HepG2 (cell line): ENCODE results near the gene TSPYL1. TPM values are rescaled to one million over a fixed set of nuclear protein-coding genes. Genes with fewer than 3 reads are reported as not detected.

Experiments
- ATF7-NPFF ChIP-seq: sonication (generic); formaldehyde crosslinking; IDR thresholded peaks from 2 replicates; pipeline ENCODE4 v1.8.1; 2023; ENCODE audit warnings: mild to moderate bottlenecking, low read depth, missing genetic modification reagents, moderate library complexity
- BCL6 ChIP-seq: IDR thresholded peaks from 2 replicates; pipeline ENCODE4 v1.6.1; 2016; ENCODE audit warnings: missing genetic modification reagents, missing compliant biosample characterization
- DBP ChIP-seq: sonication (generic); formaldehyde crosslinking; IDR thresholded peaks from 2 replicates; pipeline ENCODE4 v1.4.0; 2020; ENCODE audit warnings: missing genetic modification reagents; ENCODE audit errors: not compliant biosample characterization
- GMEB1 ChIP-seq: sonication (generic); formaldehyde crosslinking; IDR thresholded peaks from 2 replicates; pipeline ENCODE4 v1.5.1; 2020; ENCODE audit warnings: missing genetic modification reagents, mild to moderate bottlenecking, borderline replicate concordance
- GTF2F1 ChIP-seq: fragments of 150-350 bp; IDR thresholded peaks from 2 replicates; pipeline ENCODE4 v1.6.1; 2014; ENCODE audit warnings: low read length
- HMG20A ChIP-seq: IDR thresholded peaks from 2 replicates; pipeline ENCODE4 v1.6.1; 2016; ENCODE audit warnings: borderline replicate concordance
- KAT2B ChIP-seq: fragments of 150-350 bp; IDR thresholded peaks from 2 replicates; pipeline ENCODE4 v1.6.1; 2014; ENCODE audit warnings: low read depth, low read length, borderline replicate concordance
- KIAA2018 ChIP-seq: sonication (generic); formaldehyde crosslinking; IDR thresholded peaks from 2 replicates; pipeline ENCODE4 v1.5.0; 2020; ENCODE audit warnings: mild to moderate bottlenecking, missing genetic modification reagents, borderline replicate concordance
- MAF1 ChIP-seq: sonication (generic); formaldehyde crosslinking; IDR thresholded peaks from 2 replicates; pipeline ENCODE4 v1.5.0; 2020; ENCODE audit warnings: missing genetic modification reagents, borderline replicate concordance
- PHB2 ChIP-seq: fragments of 450-650 bp; IDR thresholded peaks from 2 replicates; pipeline ENCODE4 v1.6.1; 2018; ENCODE audit not compliant: partially characterized antibody
- PHF21A ChIP-seq: sonication (generic); formaldehyde crosslinking; IDR thresholded peaks from 2 replicates; pipeline ENCODE4 v1.5.0; 2020; ENCODE audit warnings: mild to moderate bottlenecking, missing genetic modification reagents
- PREB ChIP-seq: sonication (generic); formaldehyde crosslinking; IDR thresholded peaks from 2 replicates; pipeline ENCODE4 v1.4.0; 2020; ENCODE audit warnings: missing genetic modification reagents
- ZBTB8A ChIP-seq: sonication (generic); formaldehyde crosslinking; IDR thresholded peaks from 2 replicates; pipeline ENCODE4 v1.4.0; 2020; ENCODE audit warnings: mild to moderate bottlenecking, low read depth, missing genetic modification reagents, borderline replicate concordance
- ZNF552 ChIP-seq: sonication (generic); formaldehyde crosslinking; IDR thresholded peaks from 2 replicates; pipeline ENCODE4 v1.9.0; 2022; ENCODE audit warnings: missing genetic modification reagents, mild to moderate bottlenecking, borderline replicate concordance
- ZNF672 ChIP-seq: sonication (generic); formaldehyde crosslinking; IDR thresholded peaks from 2 replicates; pipeline ENCODE4 v1.8.1; 2022; ENCODE audit warnings: missing genetic modification reagents
- ZNF709 ChIP-seq: sonication (generic); formaldehyde crosslinking; IDR thresholded peaks from 2 replicates; pipeline ENCODE4 v1.5.0; 2020; ENCODE audit warnings: mild to moderate bottlenecking, missing genetic modification reagents
- ZNF792 ChIP-seq: IDR thresholded peaks from 2 replicates; pipeline ENCODE4 v1.6.1; 2016
- polyA plus RNA-seq, 8 experiments: library from polyadenylated mRNA; depleted of rRNA in 3 of 8; stranded (reverse) in 7 of 8; unstranded in 1 of 8; fragments of >200 nt; fragmentation: Illumina TruSeq in 4 of 8; extraction: Trizol in 4 of 8; gene quantifications; 2 replicates each; pipeline versions ENCODE4 v1.2.1 to v1.2.3, GENCODE V29; 2011 to 2016; ENCODE audit warnings: low read depth in 4 of 8, missing spikeins in 1 of 8, mixed read lengths in 1 of 8; ENCODE audit not compliant: insufficient read depth in 1 of 8
- total RNA-seq, 5 experiments: library from RNA; depleted of rRNA; stranded (reverse); fragments of >200 nt; fragmentation: Illumina TruSeq; extraction: Trizol; gene quantifications; 2 replicates each; pipeline ENCODE4 v1.2.3, GENCODE V29; 2016; ENCODE audit warnings: low read depth in 1 of 5

TSPYL1 gene
- total and polyA plus RNA-seq, 2 of the 13 experiments (the other 11 are each of a cell fraction or from before 2014, with no cell fraction given), result 28.3 to 93.0 TPM

GRCh38 chr6:116279232-116280160 lies at the start of gene TSPYL1 (continued):
- 0 out of 2 replicates have a peak, but pooled peaks have one; percentile 89 for TF ChIP-seq KIAA2018 (CRISPR knock-in tag)
- TF ChIP-seq ATF7-NPFF, result 0 out of 2 replicates have a peak, but pooled peaks have one; percentile 68
- peak; percentile 12; the same call in 1 of the 2 replicates for TF ChIP-seq BCL6 (CRISPR knock-in tag)
- TF ChIP-seq ZNF792 (CRISPR knock-in tag), result peak; percentile 72
- TF ChIP-seq GMEB1 (CRISPR knock-in tag), result peak; percentile 60
- TF ChIP-seq PREB (CRISPR knock-in tag), result no peak
- no peak for TF ChIP-seq ZNF672 (CRISPR knock-in tag)
- TF ChIP-seq KAT2B, result no peak
- TF ChIP-seq DBP (CRISPR knock-in tag), result no peak
- peak; percentile 36; the same call in 1 of the 2 replicates for TF ChIP-seq MAF1 (CRISPR knock-in tag)
- peak; percentile 86 for TF ChIP-seq ZNF552 (CRISPR knock-in tag)
- no peak for TF ChIP-seq HMG20A (CRISPR knock-in tag)
- TF ChIP-seq PHB2, result no peak
- peak; percentile 99 for TF ChIP-seq ZBTB8A (CRISPR knock-in tag)
- peak; percentile 57 for TF ChIP-seq ZNF709 (CRISPR knock-in tag)
- peak; percentile 96; the same call in 1 of the 2 replicates for TF ChIP-seq PHF21A
- TF ChIP-seq GTF2F1, result no peak; the same call in 1 of the 2 replicates
